ENCODE data around the gene RUNX1.

- no peak for TF ChIP-seq CTCF (conservative IDR thresholded peaks at IDR 0.05)
- no peak for TF ChIP-seq ZFX (IDR thresholded peaks at IDR 0.05)
Measured at GRCh38 chr21:34805157-34805556, 243.9 kb downstream of the RUNX1 start.

Measured in C4-2B (cell line).